DMS79 treated with DMSO at 0.1 percent for 48 hours (cell line): Measurements from ENCODE around the gene TBC1D10A.
A peak's percentile ranks its signal among the peaks of the same experiment; 100 is the strongest.

ENCODE experiments used
- DNase-seq: peaks from one replicate; lab custom pipeline; 2025; lab: John Stamatoyannopoulos, UW

Gene TBC1D10A

DNA sequence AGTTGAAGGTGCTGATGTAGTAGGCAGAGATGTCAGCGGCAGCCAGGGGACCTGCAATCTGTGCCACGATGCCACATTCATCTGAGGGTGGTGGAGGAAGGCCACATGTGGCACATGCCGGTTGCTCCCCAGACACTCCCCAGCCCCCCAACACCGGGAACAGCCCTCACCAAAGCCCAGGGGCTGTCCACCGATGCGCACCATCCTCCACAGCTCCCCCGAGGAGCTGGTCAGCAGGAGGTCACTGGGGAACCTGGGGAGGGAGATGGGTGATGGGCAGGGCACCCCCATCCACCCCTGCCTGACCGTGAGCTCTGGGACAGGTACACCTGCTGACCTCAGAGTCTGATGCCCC lies 40.9 kb downstream of the TBC1D10A start:
- no peak for DNase-seq

- DNase-seq, result no peak
Measured at GRCh38 chr22:30285176-30285845, 41.4 kb downstream of the TBC1D10A start.

DNA sequence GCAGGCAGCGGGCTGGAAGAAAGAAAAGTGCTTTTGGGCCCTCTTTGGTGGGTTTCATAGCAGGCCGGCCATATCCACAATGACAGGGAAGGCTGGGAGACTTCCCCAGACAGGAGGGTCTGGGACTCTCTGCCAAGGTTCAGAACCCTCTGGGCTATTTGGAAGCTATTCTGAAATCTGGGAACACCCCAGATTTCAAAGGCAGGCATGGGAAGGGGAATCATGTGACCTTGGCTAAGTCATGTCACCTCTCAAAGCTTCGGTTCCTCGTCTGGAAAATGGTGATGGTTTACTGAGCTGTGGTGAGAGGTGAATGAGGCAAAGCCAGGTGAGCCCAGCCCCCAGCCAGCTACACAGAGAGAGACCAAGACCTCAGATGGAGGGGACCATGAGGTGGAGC lies 42.1 kb downstream of the TBC1D10A start:
- no peak for DNase-seq

GRCh38 chr22:30284172-30284571 lies 42.6 kb downstream of the TBC1D10A start:
- DNase-seq, result no peak

DNA sequence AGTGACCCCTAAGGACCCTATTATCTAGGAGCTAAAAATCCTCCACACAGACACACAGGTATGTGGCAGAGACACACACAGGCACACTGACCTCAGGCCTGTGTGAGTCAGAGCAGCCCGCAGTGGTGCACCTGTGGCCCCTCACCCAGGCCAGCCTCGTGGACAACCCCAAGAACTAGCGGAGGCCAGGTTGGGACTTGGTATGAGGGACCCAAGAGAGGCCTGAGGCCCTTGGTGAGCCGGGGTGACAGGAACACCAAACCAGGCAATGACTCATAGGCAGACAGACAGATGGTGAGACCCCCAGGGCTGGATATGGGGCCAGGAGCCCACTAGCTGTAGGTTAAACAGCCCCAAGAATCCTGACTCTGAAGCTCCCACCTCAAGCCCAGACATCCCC lies 43.4 kb downstream of the TBC1D10A start:
- DNase-seq, result no peak

- DNase-seq, result no peak
Measured at GRCh38 chr22:30282616-30283046, 44.1 kb downstream of the TBC1D10A start.

DNA sequence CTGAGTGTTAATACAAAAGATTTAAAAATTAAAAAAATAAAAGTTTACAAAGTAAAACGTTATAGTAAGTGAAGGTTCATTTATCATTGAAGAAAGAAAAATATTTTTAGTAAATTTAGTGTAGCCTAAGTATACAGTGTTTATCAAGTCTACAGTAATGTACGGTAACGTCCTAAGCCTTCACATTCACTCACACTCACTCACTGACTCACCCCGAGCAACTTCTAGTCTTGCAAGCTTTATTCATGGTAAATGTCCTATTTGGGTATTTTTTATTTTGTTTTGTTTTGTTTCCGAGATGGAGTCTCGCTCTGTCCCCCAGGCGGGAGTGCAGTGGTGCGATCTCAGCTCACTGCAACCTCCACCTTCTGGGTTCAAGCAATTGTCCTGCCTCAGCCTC lies 46.2 kb downstream of the TBC1D10A start:
- no peak for DNase-seq

- DNase-seq, result no peak
Measured at GRCh38 chr22:30279932-30280331, 46.8 kb downstream of the TBC1D10A start.

GRCh38 chr22:30279046-30279788 lies 47.5 kb downstream of the TBC1D10A start:
- DNase-seq, result no peak

DNA sequence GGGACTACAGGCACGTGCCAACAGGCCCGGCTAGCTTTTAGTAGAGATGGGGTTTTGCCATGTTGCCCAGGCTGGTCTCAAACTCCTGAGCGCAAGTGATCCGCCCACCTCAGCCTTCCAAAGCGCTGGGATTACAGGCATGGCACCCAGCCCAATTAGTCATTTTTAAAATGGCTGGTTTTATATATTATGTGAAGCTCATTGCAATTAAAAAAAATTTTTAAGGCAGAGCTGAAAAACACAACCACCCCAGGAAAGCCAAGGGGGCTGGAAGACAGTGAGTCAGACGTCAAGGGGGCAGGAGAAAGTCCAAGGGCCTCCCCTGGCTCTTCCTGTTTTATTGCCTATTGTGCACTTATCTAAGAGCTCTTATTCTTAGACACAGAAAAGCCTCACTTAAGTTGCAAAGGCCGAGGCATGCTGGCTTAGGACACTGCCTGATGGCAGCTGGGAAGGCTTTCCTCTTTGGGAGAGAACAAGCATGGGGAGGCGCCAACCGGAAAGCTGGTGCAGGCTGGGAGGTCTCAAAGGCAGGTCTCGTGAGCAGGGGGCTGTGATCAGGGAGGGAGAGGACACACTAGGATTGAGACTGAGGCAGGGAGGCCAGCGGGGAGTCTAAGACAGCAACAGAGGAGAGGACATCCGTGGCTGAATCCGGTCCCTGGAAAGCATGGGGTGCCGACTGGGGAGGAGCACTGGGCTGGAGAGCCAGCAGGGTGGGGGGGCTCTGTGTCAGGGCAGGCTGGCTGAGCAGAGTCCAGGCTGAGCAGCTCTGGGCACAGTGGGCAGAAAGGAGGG lies 49.0 kb downstream of the TBC1D10A start:
- peak; percentile 20 for DNase-seq

DNA sequence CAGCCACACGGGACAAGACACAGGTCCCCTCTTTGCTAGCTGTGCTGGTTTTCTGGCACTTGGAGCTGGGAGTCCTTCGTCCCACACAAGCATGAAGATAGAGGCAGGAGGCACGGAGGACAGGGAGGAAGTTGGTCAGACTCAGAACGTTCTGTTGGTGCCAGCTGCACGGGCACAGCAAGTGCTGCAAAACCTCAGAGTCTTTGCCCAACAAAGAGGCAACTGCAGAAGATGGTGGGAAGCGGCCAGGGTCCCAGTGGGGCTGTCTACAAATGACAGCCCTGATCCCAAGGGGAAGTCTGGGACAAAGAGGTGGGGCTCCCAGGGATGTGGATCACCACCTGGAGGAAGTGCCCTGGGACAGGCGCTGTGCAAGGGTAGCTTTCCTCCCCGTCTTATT lies 50.7 kb downstream of the TBC1D10A start:
- no peak for DNase-seq

- no peak for DNase-seq
Measured at GRCh38 chr22:30275625-30276024, 51.1 kb downstream of the TBC1D10A start.

DNA sequence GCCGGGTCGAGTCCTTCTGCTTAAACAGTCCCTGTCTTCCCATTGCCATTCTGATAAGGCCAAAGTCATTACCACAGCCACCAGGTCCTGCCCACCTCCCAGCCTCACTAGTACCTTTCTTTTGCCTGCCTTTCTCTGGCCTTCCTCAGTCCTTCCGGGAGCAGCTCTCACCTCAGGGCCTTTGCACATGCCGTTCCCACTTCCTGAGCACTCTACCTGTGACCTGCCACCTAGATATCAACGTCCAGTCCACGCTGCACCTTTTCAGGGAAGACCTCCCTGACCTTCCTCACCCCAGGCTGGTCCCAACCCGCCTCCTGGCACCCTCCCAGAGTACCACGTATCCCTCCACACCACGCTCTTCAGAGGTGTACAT lies 52.3 kb downstream of the TBC1D10A start:
- DNase-seq, result no peak

DNA sequence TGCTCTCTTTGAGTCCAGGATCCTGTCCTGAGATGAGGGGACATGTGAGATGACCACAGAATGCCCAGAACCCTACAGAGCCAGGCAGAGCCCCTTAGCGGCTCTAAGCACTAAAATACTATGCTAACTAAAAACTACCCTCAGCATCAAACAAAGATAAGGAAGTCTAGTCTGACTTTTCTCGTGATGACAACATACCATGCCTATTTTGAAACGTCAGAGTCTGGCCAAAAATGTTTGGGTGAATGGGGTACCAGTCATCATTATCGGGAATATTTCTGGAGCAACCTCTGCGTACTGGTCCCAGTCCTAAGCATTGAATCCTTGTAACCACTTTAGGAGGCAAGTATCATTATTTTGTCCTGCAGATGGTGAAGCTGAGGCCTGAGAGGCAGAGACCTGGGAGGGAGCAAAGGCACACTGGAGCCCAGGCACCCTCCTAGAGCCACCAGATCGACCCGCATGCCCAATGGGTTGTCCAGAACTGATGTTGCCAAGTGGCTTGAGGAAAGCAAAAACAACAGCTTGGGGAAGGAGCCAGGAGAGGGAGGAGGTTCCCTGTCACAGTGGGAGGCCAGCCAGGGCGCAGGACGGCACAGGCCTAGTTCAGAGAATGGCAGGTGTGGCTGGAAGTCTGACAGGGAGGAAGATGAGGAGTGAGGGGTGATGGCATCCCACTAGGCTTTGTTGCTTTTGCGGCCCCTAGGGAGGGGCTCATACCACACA lies 52.9 kb downstream of the TBC1D10A start:
- no peak for DNase-seq

DNA sequence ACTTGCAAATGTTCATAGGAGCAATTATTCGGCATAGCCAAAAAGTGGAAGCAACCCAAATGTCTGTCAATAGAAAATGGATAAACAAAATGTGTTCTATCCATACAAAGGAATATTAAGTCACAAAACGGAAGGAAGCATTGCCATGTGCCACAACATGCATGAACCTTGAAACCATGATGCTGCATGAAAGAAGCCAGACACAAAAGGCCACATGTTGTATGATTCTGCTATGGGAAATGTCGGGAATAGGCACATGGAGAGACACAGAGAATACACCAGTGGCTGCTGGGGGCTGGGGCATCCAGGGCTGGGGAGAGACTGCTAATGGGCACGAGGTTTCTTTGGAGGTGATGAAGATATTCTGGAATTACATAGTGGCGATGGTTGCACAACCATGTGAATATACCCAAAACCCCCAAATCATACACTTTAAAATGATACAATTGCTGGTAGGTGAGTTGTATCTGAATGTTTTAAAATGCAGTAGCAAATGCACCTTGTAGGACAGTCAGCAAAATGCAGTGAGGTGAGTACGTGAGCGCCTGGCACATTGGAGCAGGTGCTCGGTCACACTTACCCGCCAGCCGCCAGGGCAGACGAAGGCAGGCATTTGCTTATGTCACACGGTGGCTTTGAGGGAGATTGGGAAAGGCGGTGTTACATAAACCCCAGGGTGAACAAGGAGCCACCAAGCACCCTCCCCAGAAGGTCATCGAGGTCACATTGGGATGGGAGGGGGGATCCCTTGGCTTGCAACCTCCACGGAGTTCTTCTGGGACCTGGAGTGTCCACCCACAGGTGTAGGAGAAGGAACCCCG lies 53.8 kb downstream of the TBC1D10A start:
- no peak for DNase-seq

- no peak for DNase-seq
Measured at GRCh38 chr22:30270832-30271231, 55.9 kb downstream of the TBC1D10A start.

- DNase-seq, result no peak
Measured at GRCh38 chr22:30268331-30268730, 58.4 kb downstream of the TBC1D10A start.

DNA sequence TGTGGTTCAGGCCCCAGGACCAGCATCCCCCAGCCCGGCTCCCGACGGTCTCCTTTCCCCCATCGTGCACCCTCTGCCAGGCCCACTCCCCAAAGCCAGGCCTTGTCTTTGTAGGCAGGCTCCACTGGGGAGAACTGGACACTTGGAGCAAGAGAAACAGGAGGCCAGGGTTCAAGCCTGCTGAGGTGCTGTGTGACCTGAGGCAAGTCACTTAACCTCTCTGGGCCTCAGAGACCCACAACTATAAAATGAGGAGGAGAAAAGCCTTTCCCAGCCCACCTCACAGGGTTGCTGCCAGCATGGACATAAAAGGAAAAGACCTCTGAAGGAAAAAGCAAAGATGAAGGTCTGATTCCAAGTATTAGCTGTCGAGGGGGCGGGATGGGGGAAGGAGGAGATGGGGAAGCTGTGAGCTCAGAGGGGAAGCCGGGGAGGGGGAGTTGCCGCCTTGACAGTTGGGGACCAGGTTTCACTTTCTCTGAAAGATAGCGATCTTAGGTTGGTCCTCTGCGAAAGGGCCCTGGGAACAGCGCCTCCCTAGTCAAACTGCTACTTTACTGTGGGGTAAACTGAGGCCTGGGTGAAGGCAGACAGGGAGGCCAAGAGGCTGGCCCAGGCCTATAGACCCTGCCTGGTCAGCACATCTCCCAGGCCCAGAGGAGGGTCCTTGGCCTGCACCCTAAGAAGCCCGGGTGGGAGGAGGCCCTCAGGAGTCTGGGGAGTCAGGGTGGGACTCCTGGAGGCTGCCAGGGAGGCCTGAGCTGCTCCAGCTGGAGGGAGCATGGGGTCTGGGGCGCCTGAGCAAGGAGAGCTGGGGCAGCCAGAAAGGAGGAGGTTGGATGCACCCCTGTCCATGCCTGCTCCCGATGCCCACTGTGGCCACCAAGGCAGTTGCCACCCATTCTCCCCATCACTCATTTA lies 59.1 kb downstream of the TBC1D10A start:
- DNase-seq, result no peak

- no peak for DNase-seq
Measured at GRCh38 chr22:30266445-30267381, 60.0 kb downstream of the TBC1D10A start, which contains the start of gene OSM. TSS of gene OSM (minus strand) at chr22:30266851. CDS start at chr22:30266799, 52 bp downstream.
